IMR-90 (cell line): ENCODE data around the gene TMEM271. TPM values are rescaled to one million over a fixed set of nuclear protein-coding genes. Genes with fewer than 3 reads are reported as not detected.

Experiments
- ATAC-seq: fragments of 200-7000 bp; cut with Tn5 transposase; 2 replicates; pipeline ENCODE4 v1.9.1; 2020; ENCODE audit warnings: low read depth, mild to moderate bottlenecking, moderate library complexity
- BruUV-seq: library from RNA; stranded (reverse); fragments of 400-500 nt; replicated peaks from 2 replicates; lab custom pipeline; 2021; lab: Mats Ljungman, UMichigan
- CTCF ChIA-PET: fragments of 300-600 bp; formaldehyde crosslinking; extraction: SDS; loops from one replicate; lab custom pipeline; 2021; ENCODE audit warnings: antibody characterized with exemption; lab: Yijun Ruan, JAX
- POLR2A ChIA-PET: fragments of 300-600 bp; sonication (Branson Sonifier 250); formaldehyde crosslinking; loops from one replicate; lab custom pipeline; 2022; ENCODE audit warnings: antibody characterized with exemption; ENCODE audit not compliant: unreplicated experiment; lab: Charles Lee
- DNase-seq: peaks from one replicate; pipeline ENCODE4 v3.0.0; 2013
- H2AFZ ChIP-seq: replicated peaks from 2 replicates; pipeline ENCODE3; 2013; ENCODE audit warnings: low read length, mild to moderate bottlenecking; ENCODE audit not compliant: poor library complexity
- H2AK5ac ChIP-seq: 2 replicates; pipeline ENCODE4 v1.6.1; 2013; ENCODE audit warnings: low read depth, low read length, inconsistent platforms
- H2AK9ac ChIP-seq: replicated peaks from 2 replicates; pipeline ENCODE3; 2013; ENCODE audit warnings: mild to moderate bottlenecking, low read depth, low read length, moderate library complexity; ENCODE audit not compliant: poor library complexity
- H2BK120ac ChIP-seq: 2 replicates; pipeline ENCODE4 v1.6.1; 2013; ENCODE audit warnings: low read depth, low read length, inconsistent platforms
- H2BK15ac ChIP-seq: 3 replicates; pipeline ENCODE4 v1.6.1; 2013; ENCODE audit warnings: low read depth, low read length, inconsistent platforms
- H2BK20ac ChIP-seq: 2 replicates; pipeline ENCODE4 v1.6.1; 2013; ENCODE audit warnings: low read depth, mild to moderate bottlenecking, inconsistent platforms, low read length, moderate library complexity
- H2BK5ac ChIP-seq: 2 replicates; pipeline ENCODE4 v1.6.1; 2013; ENCODE audit warnings: mild to moderate bottlenecking, low read depth, low read length, inconsistent platforms; ENCODE audit not compliant: poor library complexity, severe bottlenecking
- H3K14ac ChIP-seq: replicated peaks from 2 replicates; pipeline ENCODE4 v1.6.1; 2013; ENCODE audit warnings: low read depth, low read length, inconsistent platforms
- H3K18ac ChIP-seq: 2 replicates; pipeline ENCODE4 v1.6.1; 2013; ENCODE audit warnings: low read depth, low read length, control low read depth
- H3K23ac ChIP-seq: 2 replicates; pipeline ENCODE4 v1.6.1; 2013; ENCODE audit warnings: low read depth, low read length, inconsistent platforms
- H3K27ac ChIP-seq: 2 replicates; pipeline ENCODE4 v1.5.1; 2013; ENCODE audit warnings: mild to moderate bottlenecking, control low read depth, low read length; ENCODE audit not compliant: insufficient read depth
- H3K27me3 ChIP-seq: 2 replicates; pipeline ENCODE4 v1.6.1; 2013; ENCODE audit warnings: low read length; ENCODE audit not compliant: control insufficient read depth, insufficient read depth
- H3K36me3 ChIP-seq: 2 replicates; pipeline ENCODE4 v1.6.1; 2013; ENCODE audit warnings: low read length, mixed read lengths; ENCODE audit not compliant: control insufficient read depth, insufficient read depth
- H3K4ac ChIP-seq: 2 replicates; pipeline ENCODE4 v1.6.1; 2013; ENCODE audit warnings: low read depth, low read length, inconsistent platforms
- H3K4me1 ChIP-seq: 2 replicates; pipeline ENCODE4 v1.6.1; 2013; ENCODE audit warnings: low read length, mixed read lengths; ENCODE audit not compliant: control insufficient read depth, insufficient read depth
- H3K4me2 ChIP-seq: 2 replicates; pipeline ENCODE4 v1.6.1; 2013; ENCODE audit warnings: low read depth, mild to moderate bottlenecking, control low read depth, low read length, moderate library complexity
- H3K4me3 ChIP-seq: 2 replicates; pipeline ENCODE4 v1.5.1; 2013; ENCODE audit warnings: low read depth, mild to moderate bottlenecking, control low read depth, low read length, moderate library complexity; ENCODE audit not compliant: insufficient read depth
- H3K56ac ChIP-seq: 2 replicates; pipeline ENCODE4 v1.6.1; 2013; ENCODE audit warnings: low read length, inconsistent platforms; ENCODE audit not compliant: insufficient read depth; ENCODE audit errors: extremely low read depth
- H3K79me1 ChIP-seq, 2 experiments: 2 replicates each; pipeline ENCODE4 v1.6.1; 2013; ENCODE audit warnings: low read length in 2 of 2, inconsistent platforms in 1 of 2, low read depth in 1 of 2
- H3K9ac ChIP-seq: 2 replicates; pipeline ENCODE4 v1.6.1; 2013; ENCODE audit warnings: low read depth, low read length, control low read depth
- H3K9me1 ChIP-seq: 2 replicates; pipeline ENCODE4 v1.6.1; 2013; ENCODE audit warnings: low read length, inconsistent platforms; ENCODE audit not compliant: insufficient read depth
- H3K9me3 ChIP-seq: 2 replicates; pipeline ENCODE4 v1.6.1; 2013; ENCODE audit warnings: low read length; ENCODE audit not compliant: control insufficient read depth, insufficient read depth
- H4K20me1 ChIP-seq: 2 replicates; pipeline ENCODE4 v1.6.1; 2013; ENCODE audit warnings: low read length, inconsistent platforms; ENCODE audit not compliant: insufficient read depth
- H4K5ac ChIP-seq: 2 replicates; pipeline ENCODE4 v1.6.1; 2013; ENCODE audit warnings: mild to moderate bottlenecking, low read depth, low read length, control low read depth
- H4K8ac ChIP-seq, 2 experiments: 2 replicates each; pipeline ENCODE4 v1.6.1; 2013; ENCODE audit warnings: low read depth in 2 of 2, low read length in 2 of 2, control low read depth in 1 of 2, inconsistent platforms in 1 of 2
- H4K91ac ChIP-seq: 2 replicates; pipeline ENCODE4 v1.6.1; 2013; ENCODE audit warnings: low read depth, low read length, inconsistent platforms; ENCODE audit not compliant: insufficient read depth
- MAFK ChIP-seq: IDR thresholded peaks from 2 replicates; pipeline ENCODE4 v1.6.1; 2012; ENCODE audit warnings: low read depth, low read length, improper control_type of control experiment
- POLR2A ChIP-seq: IDR thresholded peaks from 2 replicates; pipeline ENCODE4 v1.6.1; 2012; ENCODE audit warnings: mild to moderate bottlenecking, low read depth, low read length
- WGBS, 2 experiments: methylation state at CpG; one replicate each; pipeline versions ENCODE4 v1.1.5 to v1.1.7; 2013; ENCODE audit warnings: missing lambda C conversion rate in 2 of 2; ENCODE audit not compliant: insufficient read length in 1 of 2; ENCODE audit errors: extremely low coverage in 2 of 2; 5-methylcytosine and 5-hydroxymethylcytosine counted together
- dilution Hi-C: fragments of 300-500 bp; cut with HindIII; formaldehyde crosslinking; loops from one replicate; pipeline ENCODE4 v1.14.3; 2018; ENCODE audit warnings: low sequenced_read_pairs; ENCODE audit not compliant: unreplicated experiment
- in situ Hi-C: fragments of 300-500 bp; cut with MboI; formaldehyde crosslinking; loops from 3 replicates; pipeline ENCODE4 v1.14.3; 2019; ENCODE audit warnings: low sequenced_read_pairs, inconsistent platforms, mixed read lengths
- intact Hi-C: fragments of 100-400 bp; cut with micrococcal nuclease; formaldehyde crosslinking; loops from 2 replicates; pipeline ENCODE4 v1.10.0; 2022
- polyA plus RNA-seq, 3 experiments: library from polyadenylated mRNA; depleted of rRNA; stranded (reverse); fragments of >200 nt; gene quantifications; 2 replicates each; pipeline ENCODE4 v1.2.3, GENCODE V29; 2012; ENCODE audit warnings: low replicate concordance in 1 of 3
- total RNA-seq: library from RNA; depleted of rRNA; stranded (reverse); fragments of >200 nt; gene quantifications from 2 replicates; pipeline ENCODE4 v1.2.3, GENCODE V29; 2012
- TF ChIP-seq, protein P1 (sequence below): fragments of 150-350 bp; IDR thresholded peaks from 2 replicates; pipeline ENCODE4 v1.6.1; 2016; ENCODE audit warnings: low read depth, mild to moderate bottlenecking, low read length, moderate library complexity, borderline replicate concordance

The TMEM271 gene
- total and polyA plus RNA-seq, 2 of the 4 experiments (the other 2 are of a cell fraction): not detected

DNA sequence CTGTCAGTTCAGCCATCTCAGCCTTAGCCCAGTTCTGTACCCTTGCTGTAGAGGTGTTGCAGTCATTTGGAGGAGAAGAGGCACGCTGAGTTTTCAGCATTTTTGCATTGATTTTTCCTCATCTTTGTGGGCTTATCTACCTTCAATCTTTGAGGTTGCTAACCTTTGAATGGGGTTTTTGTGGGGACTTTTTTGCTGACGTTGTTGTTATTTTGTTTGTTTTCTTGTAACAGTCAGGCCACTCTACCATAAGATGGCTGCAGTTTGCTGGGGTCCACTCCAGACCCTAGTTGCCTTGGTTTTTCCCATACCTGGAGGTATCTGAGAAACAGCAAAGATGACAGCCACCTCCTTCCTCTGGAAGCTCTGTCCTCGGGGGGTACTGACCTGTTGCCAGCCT lies 22.8 kb upstream of the TMEM271 start:
- no peak overlapping the region for H4K5ac ChIP-seq
- no peak overlapping the region for H3K23ac ChIP-seq
- H3K9me3 ChIP-seq: peaks cover 6% of the 10 kb centered on the region; the same call in 1 of the 2 replicates
- H3K14ac ChIP-seq: no peak overlapping the region
- H3K4me2 ChIP-seq: no peak overlapping the region
- no peaks in the 10 kb centered on the region for H4K20me1 ChIP-seq
- H3K4me3 ChIP-seq: no peak overlapping the region
- no peak overlapping the region for H2BK5ac ChIP-seq
- intact Hi-C loops: no loop called here
- H3K56ac ChIP-seq: no peak overlapping the region
- no peak overlapping the region for H2AK5ac ChIP-seq
- ChIA-PET CTCF (interaction anchor here (0.8 kb wide), 1 partner anchor 9 kb away, joined by 3 read pairs; no protein-coding TSS in a partner anchor), POLR2A (no interaction called here)
- no peak overlapping the region for H2BK120ac ChIP-seq
- no TSS peak for BruUV-seq
- in situ Hi-C loops: no loop called here
- no peak overlapping the region for H2AK9ac ChIP-seq
- ATAC-seq (no peak), DNase-seq (no peak)
- dilution Hi-C loops: no loop called here
- H4K8ac ChIP-seq: no peak overlapping the region
- H3K4ac ChIP-seq: no peak overlapping the region
- H3K9me1 ChIP-seq: no peaks in the 10 kb centered on the region
- no peaks in the 10 kb centered on the region for H3K36me3 ChIP-seq
- no peak overlapping the region for H2BK15ac ChIP-seq
- no peaks in the 10 kb centered on the region for H3K4me1 ChIP-seq
- H4K91ac ChIP-seq: no peak overlapping the region
- no peak overlapping the region for H3K27ac ChIP-seq
- H3K18ac ChIP-seq: no peak overlapping the region
- H2AFZ ChIP-seq: no peak overlapping the region
- no peak overlapping the region for H3K9ac ChIP-seq
- TF ChIP-seq POLR2A: no peak
- TF ChIP-seq, protein P1, sequence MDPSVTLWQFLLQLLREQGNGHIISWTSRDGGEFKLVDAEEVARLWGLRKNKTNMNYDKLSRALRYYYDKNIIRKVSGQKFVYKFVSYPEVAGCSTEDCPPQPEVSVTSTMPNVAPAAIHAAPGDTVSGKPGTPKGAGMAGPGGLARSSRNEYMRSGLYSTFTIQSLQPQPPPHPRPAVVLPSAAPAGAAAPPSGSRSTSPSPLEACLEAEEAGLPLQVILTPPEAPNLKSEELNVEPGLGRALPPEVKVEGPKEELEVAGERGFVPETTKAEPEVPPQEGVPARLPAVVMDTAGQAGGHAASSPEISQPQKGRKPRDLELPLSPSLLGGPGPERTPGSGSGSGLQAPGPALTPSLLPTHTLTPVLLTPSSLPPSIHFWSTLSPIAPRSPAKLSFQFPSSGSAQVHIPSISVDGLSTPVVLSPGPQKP: no peak
- peak; percentile 78 for TF ChIP-seq MAFK
- no CpG with 5 or more reads among the region's 3 CpGs for WGBS, 2 experiments
- no peaks in the 10 kb centered on the region for H3K27me3 ChIP-seq
- no peaks in the 10 kb centered on the region for H3K79me1 ChIP-seq
- H2BK20ac ChIP-seq: no peak overlapping the region
